ENCODE data around the gene FNBP1.

The FNBP1 gene

GRCh38 chr9:129875181-129875611, 167.8 kb downstream of the FNBP1 start:
- DNase-seq (ENCODE audit: low spot score), result no peak

GRCh38 chr9:129874261-129875101, 168.5 kb downstream of the FNBP1 start:
- DNase-seq (ENCODE audit: low spot score), result no peak

GRCh38 chr9:129873563-129874190, 169.3 kb downstream of the FNBP1 start:
- DNase-seq (ENCODE audit: low spot score), result no peak

- no peak for DNase-seq (ENCODE audit: low spot score)
These were observed 171.9 kb downstream of the FNBP1 start for GRCh38 chr9:129871046-129871445.

GRCh38 chr9:129869585-129870501, 173.1 kb downstream of the FNBP1 start:
- no peak for DNase-seq (ENCODE audit: low spot score)

GRCh38 chr9:129868872-129869486, 174.0 kb downstream of the FNBP1 start:
- peak; percentile 29 for DNase-seq (ENCODE audit: low spot score)

- no peak for DNase-seq (ENCODE audit: low spot score)
These were observed 174.7 kb downstream of the FNBP1 start for GRCh38 chr9:129868023-129868871.

GRCh38 chr9:129867136-129868022, 175.6 kb downstream of the FNBP1 start:
- no peak for DNase-seq (ENCODE audit: low spot score)

GRCh38 chr9:129866394-129867135, 176.4 kb downstream of the FNBP1 start:
- DNase-seq (ENCODE audit: low spot score), result no peak

GRCh38 chr9:129865668-129866320, 177.2 kb downstream of the FNBP1 start:
- DNase-seq (ENCODE audit: low spot score), result no peak

GRCh38 chr9:129864991-129865647, 177.9 kb downstream of the FNBP1 start:
- no peak for DNase-seq (ENCODE audit: low spot score)

GRCh38 chr9:129863059-129863690, 179.8 kb downstream of the FNBP1 start:
- no peak for DNase-seq (ENCODE audit: low spot score)

- no peak for DNase-seq (ENCODE audit: low spot score)
These were observed 181.6 kb downstream of the FNBP1 start for GRCh38 chr9:129861447-129861827.

- no peak for DNase-seq (ENCODE audit: low spot score)
These were observed 182.1 kb downstream of the FNBP1 start for GRCh38 chr9:129860653-129861446.

- DNase-seq (ENCODE audit: low spot score), result no peak
These were observed 184.6 kb downstream of the FNBP1 start for GRCh38 chr9:129858167-129858962.

GRCh38 chr9:129857207-129857606, 185.8 kb downstream of the FNBP1 start:
- no peak for DNase-seq (ENCODE audit: low spot score)

All from kidney tubule cell (primary cell).